Adrenal gland (tissue), 5 donors: ENCODE results near the gene RNF7.

Experiments
- CTCF ChIP-seq, 6 experiments: fragments of 450-650 bp in 4 of 6; fragments of 200-600 bp in 2 of 6; sonication (generic) in 1 of 6; IDR thresholded peaks; 1 replicate in 5 of 6; 2 replicates in 1 of 6; pipeline versions ENCODE4 v1.5.1 to v1.8.0; 2016 to 2021; ENCODE audit warnings: antibody characterized with exemption in 6 of 6, mild to moderate bottlenecking in 2 of 6, moderate library complexity in 1 of 6
- POLR2A ChIP-seq, 2 donors: fragments of 450-650 bp; IDR thresholded peaks; one replicate each; pipeline ENCODE4 v1.6.1; 2017; ENCODE audit warnings: antibody characterized with exemption in 2 of 2, mild to moderate bottlenecking in 2 of 2, moderate library complexity in 1 of 2
- donor health status: DM: no; HTN: no; CAD: no.

DNA sequence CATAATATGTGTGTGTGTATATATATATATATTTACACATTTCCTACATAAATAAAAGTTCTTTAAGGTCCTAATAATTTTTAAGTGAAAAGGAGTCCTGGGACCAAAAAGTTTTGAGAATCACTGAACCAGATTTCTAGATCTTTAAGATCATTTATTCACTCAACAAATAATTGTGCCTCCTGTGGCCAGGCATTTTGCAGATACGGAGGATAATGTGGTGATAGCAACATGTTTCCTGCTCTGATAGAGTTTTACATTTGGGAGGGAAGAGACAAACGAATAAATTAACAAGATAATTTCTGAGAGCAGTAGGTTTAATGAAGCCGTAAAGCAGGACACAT, 448 bp upstream of the RNF7 start:
- TF ChIP-seq POLR2A (IDR thresholded peaks at IDR 0.05) (no peak), CTCF (IDR thresholded peaks at IDR 0.05) (no peak)
